LNCAP (cell line): ENCODE measurements around the gene FOXP2.

Experiments used
- CTCF ChIP-seq: fragments of 450-650 bp; IDR thresholded peaks from 2 replicates; pipeline ENCODE4 v1.5.1; 2017; ENCODE audit warnings: mild to moderate bottlenecking

FOXP2 gene

GRCh38 chr7:114392686-114393085 lies 21.9 kb upstream of the FOXP2 start:
- TF ChIP-seq CTCF, result no peak

GRCh38 chr7:114402876-114403635 lies 11.6 kb upstream of the FOXP2 start:
- TF ChIP-seq CTCF, result no peak

GRCh38 chr7:114405427-114405826 lies 9.2 kb upstream of the FOXP2 start:
- TF ChIP-seq CTCF, result peak; percentile 55; the same call in 1 of the 2 replicates

- no peak for TF ChIP-seq CTCF
Observed at GRCh38 chr7:114409750-114410149, 4.9 kb upstream of the FOXP2 start.

GRCh38 chr7:114412548-114412947 lies 2.1 kb upstream of the FOXP2 start:
- TF ChIP-seq CTCF, result no peak

GRCh38 chr7:114413761-114414155 lies 857 bp upstream of the FOXP2 start:
- no peak for TF ChIP-seq CTCF

- TF ChIP-seq CTCF, result no peak
Observed at GRCh38 chr7:114415064-114415989, 712 bp downstream of the FOXP2 start.
